Measurements from ENCODE around the gene EFNA1.

The EFNA1 gene

DNA sequence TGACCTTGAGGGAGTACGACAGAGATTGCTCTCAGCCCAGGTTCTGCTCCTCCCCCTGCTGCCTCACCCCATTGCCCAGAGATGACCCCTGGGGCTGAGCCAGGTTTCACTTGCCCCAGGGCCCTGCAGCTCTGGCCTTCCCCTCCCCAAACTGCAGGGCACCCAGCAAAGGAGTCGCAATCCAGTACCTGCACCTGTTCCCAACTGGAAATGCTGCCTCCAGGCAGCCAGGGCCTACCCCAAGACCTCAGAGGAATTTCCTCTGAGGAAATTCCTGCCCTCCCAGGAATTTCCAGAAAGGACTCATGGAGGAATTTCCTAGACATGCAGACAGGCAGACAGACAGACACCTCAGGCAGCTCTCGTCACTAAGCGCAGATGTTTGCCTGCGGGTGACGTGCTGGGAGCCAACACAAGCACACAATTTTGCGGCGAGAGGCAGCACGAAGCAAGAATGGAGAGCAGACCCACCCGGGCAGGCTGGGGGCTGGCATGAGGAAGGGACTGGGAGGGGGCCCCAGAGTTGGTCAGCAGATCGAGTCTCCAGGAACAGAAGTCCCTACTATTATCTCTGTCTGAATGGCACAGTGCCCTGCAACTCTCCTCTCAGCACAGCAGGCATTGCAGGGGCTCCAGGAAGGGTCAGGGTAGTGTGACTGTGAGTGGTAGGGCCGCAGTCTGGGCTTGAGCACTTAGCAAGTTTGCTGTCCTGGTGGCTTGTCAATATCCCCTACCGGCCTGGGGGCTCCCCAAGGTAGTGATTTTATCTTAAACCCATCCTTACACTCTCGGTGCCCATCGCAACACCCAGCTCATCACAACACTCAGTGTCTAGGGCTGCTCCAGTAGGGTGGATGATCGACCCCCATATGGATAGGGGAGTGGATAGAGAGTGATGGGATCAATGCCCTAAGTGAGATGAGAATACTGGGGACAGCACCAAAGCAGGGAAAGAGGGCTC, 2.9 kb upstream of the EFNA1 start:
- peak; percentile 96 for DNase-seq (ENCODE audit: low spot score)

DNA sequence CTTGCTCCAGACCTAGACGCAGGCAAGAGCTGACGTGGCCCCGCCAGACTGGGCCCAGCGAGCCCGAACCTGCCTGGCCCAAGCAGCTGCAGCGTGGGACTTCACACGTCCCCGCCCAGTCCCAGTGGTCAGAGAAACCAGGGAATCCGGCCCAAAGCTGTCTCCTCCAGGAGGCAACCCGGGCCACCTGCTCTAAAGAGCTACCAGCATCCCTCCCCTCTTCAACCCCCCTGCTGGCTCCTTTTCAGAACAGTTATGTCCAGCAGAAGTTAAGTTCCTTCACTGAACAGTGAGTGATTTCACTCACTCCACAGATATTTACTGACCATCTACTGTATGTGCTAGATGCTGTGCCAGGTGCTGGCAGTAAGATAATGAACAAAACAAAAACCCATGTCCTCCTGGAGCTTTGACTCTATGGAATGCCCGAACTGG, 2.1 kb upstream of the EFNA1 start:
- DNase-seq (ENCODE audit: low spot score): no peak

DNA sequence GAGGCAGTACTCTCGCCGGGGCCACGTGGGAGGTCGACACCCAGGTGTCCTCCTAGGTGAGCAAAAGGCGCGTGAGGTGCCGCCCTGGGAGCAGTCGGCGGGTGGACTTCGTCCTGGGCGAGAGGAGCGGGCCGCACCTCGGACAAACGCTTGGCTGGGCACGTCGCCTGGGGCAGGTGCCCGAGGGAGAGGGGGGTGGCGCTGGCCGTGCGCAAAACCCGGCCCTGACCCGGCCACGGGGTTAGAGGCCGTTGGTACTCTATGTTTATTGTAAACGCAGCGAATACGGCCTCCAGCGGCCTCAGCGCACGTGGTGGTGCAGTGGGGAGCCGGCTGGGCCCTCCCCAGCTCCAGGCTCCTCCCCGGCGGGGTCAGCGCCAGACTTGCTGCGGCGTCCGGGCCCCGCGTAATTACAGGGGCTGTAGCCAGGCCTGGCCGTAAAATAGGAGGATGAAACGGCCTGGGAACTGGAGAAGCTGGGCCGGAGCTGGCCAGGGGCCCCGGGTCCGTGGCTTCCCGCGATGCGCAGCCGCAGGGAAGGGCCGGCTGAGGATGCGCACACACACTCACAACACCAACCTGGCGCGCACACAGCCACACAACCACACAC, 1.6 kb upstream of the EFNA1 start:
- peak; percentile 86 for DNase-seq (ENCODE audit: low spot score)

GRCh38 chr1:155126556-155127104, 1.0 kb upstream of the EFNA1 start:
- peak; percentile 70 for DNase-seq (ENCODE audit: low spot score)

DNA sequence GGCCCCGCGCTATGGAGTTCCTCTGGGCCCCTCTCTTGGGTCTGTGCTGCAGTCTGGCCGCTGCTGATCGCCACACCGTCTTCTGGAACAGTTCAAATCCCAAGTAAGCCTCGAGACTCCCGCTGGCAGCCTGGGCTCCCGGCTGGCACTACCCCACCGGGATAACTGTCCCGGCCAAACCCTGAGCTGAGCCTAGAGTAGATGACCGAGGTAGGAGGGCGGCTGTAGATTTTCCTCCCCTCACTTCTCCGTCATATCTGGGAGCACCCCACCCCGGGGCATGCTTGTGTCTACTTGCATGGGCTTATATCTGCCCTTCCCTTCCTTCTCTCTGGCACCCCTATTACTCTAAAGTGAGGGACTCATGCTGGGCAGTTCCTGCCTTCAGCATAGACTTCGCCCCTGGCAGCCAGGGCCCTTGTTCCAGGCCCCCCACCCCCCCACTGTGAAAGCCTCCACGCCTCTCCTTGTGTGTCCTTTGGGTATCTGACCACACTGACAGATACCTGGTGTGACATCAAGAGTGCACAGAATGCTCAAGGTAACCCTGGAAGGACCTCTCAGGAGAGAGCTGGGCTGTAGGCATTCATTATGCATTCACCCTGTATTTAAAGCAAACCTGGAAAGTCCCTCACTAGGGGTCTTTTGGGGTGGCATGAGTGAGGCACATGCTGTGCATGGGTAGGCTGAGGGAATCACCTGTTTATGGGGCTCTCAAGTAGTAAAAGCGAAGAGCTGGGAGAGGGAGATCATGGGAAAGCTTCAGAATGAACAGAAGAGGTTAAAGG, 485 bp downstream of the EFNA1 start:
- no peak for DNase-seq (ENCODE audit: low spot score)

DNA sequence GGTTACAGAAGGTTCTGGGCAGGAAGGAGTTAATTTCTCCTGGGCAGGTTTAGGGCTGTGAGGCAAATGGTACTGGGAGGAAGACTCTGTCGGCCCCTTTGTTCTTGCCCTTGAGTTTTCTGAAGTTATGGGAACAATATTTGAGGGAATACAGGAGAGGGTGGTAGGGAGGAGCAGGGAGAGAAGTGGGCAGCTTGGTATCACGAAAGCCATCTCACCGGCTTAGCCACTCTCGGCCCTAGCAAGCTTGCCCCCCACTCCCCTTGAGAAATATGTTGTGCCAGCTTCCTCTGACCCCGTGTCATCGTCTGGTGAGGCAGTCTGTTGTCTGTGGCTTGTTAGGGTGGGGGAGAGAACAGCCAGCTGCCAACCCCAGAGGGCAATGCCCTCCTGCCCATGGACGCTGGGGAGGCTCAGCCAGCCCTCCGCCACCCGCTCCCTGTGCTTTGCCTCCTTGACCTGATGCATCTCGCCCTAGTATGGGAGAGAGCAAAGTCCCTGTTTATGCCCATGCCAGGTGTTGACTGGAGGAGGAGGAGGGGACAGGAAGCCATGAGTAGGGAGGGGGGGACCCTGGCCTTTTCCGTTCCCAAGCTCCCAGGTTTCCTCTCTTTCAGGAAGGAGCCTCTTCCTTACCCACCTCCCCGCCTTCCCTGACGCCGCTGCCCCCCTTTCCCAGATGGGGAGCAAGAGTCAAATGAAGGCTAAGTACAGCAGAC, 1.2 kb downstream of the EFNA1 start:
- peak; percentile 67 for DNase-seq (ENCODE audit: low spot score)

- no peak for DNase-seq (ENCODE audit: low spot score)
Measured at GRCh38 chr1:155130272-155131006, 2.8 kb downstream of the EFNA1 start.

GRCh38 chr1:155131285-155131684, 3.6 kb downstream of the EFNA1 start:
- DNase-seq (ENCODE audit: low spot score): no peak

DNA sequence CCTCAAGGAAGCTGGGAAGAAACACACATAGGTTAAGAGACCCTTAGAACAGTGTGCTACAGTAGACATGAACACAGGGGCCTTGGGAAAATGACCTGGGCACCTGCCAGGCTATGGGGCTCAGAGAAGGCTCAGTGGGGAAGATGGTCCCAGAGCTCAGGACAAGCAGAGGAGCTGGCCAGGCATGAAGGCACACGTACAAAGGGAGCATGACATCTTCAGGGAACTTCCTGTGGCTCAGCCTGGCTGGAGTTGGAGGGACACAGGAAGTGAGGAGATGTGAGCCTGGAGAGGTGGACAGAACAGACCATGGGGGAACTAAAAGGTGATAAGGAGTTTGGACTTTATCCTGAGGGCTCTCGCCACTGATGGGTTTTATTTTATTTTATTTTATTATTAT, 4.2 kb downstream of the EFNA1 start:
- DNase-seq (ENCODE audit: low spot score): peak; percentile 70

DNA sequence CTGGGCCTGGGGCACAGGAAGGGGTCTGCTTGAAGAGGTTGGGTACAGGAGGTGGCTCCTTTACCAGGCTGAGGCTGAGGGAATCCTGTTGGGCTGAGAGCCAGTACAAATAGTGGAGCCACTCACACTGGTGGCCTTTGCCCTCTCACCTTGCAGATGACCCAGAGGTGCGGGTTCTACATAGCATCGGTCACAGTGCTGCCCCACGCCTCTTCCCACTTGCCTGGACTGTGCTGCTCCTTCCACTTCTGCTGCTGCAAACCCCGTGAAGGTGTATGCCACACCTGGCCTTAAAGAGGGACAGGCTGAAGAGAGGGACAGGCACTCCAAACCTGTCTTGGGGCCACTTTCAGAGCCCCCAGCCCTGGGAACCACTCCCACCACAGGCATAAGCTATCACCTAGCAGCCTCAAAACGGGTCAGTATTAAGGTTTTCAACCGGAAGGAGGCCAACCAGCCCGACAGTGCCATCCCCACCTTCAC, 6.2 kb downstream of the EFNA1 start:
- DNase-seq (ENCODE audit: low spot score): no peak

DNA sequence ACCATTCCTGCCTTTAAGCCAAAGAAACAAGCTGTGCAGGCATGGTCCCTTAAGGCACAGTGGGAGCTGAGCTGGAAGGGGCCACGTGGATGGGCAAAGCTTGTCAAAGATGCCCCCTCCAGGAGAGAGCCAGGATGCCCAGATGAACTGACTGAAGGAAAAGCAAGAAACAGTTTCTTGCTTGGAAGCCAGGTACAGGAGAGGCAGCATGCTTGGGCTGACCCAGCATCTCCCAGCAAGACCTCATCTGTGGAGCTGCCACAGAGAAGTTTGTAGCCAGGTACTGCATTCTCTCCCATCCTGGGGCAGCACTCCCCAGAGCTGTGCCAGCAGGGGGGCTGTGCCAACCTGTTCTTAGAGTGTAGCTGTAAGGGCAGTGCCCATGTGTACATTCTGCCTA, 6.6 kb downstream of the EFNA1 start:
- DNase-seq (ENCODE audit: low spot score): no peak

- peak; percentile 98 for DNase-seq (ENCODE audit: low spot score)
Measured at GRCh38 chr1:155134880-155135414, 7.3 kb downstream of the EFNA1 start.

DNA sequence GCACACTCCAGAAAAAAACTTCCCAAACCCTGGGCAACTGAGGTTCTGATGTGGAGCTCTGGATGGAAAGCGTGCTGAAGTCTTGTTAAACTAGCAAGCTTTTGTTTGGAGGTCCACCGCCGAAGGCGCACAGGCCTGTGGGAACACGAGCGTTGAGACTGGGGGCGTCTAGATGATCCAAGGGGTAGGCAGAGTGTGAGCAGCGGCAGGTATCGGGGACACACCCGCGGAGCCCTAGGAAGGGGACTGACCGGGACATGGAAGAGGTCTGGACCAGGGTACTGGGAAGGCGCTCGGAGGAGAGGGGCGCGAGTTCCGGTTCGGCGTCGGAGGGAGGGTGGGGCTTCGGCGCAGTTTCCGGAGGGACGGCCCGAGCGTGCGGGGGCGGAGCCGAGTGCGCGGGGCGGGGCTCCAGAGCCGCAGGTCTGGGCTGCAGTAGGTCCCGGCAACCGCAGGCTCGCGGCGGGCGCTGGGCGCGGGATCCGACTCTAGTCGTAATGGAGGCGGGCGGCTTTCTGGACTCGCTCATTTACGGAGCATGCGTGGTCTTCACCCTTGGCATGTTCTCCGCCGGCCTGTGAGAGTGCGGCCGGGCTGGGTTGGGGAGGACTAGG, 7.8 kb downstream of the EFNA1 start, which contains the start of gene SLC50A1:
TSS of gene SLC50A1 (plus strand) at position 438 of the 614 bp plus-strand sequence. CDS start at position 498, 60 bp downstream.
- peak; percentile 95 for DNase-seq (ENCODE audit: low spot score)

GRCh38 chr1:155136748-155137147, 9.1 kb downstream of the EFNA1 start:
- DNase-seq (ENCODE audit: low spot score): no peak

DNA sequence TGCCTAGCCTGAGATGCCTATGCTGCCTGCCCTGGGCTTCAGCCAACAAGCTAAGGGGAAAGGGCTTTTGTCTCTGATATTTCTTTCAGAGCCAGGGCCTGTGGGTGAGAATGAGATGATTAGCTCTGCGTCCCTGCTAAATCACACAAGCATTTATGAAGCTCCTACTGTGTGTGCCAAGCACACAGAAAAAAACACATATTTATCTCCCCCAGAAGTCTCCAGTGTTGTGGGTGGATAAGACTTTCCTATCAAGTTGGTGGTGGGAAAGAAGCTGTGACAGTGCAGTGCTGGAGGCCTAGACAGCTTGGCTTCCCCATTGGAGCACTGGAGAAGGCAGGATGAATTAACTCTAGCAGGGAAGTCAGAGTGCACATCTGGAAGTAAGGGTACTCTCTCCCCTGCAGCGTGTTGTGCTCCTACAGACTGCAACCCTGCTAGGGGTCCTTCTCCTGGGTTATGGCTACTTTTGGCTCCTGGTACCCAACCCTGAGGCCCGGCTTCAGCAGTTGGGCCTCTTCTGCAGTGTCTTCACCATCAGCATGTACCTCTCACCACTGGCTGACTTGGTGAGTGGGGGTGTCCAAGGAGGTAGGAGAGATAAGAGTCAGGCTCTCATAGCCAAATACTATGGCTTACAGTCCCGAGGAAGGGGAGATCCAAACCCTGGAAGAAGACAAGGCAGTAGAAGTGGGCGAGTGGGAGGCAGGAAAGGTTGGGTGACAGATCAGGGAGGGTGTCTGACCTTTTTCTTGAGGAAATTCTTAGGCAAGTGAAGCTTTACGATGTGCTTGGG, 9.7 kb downstream of the EFNA1 start:
- no peak for DNase-seq (ENCODE audit: low spot score)

DNA sequence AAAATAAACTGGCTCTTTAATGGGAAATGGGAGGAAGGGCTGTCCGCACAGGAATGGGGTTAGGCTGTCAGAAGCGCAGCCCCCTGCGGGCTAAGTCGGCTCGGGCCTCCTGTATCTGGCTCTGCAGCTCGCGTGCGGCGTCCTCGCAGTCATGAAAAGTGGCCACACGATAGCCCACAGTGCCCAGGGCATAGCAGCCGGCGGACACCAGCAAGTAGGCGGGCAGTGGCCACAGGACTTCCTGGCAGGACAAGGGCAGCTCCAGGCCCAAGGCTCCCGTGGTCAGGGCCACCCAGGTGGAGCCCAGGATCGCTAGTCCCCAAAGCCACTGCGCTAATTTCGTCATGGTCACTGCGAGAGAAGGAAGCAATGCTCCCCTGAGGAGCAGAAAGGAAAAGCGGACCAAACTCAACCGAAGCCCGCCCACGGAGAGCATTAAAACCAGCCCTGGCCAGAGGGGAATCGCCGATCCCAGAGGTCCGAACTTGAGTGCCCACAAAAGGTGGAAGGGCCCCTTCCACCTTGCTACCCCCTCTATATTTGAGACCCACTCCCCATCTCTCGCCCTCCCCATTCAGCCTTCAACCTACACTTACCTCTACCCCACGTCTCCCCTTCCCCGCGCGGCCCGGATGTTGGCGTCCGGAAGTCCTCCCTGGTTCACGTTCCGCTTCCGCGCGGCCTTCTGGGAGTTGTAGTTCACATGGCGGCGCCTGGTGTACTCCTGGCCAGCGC, 12.4 kb downstream of the EFNA1 start, which contains the start of gene DPM3:
TSS of gene DPM3 (minus strand) at position 637 of the 735 bp plus-strand sequence. CDS start at position 346, 291 bp downstream.
- DNase-seq (ENCODE audit: low spot score): peak; percentile 79

GRCh38 chr1:155140630-155140953, 12.9 kb downstream of the EFNA1 start:
- DNase-seq (ENCODE audit: low spot score): no peak

GRCh38 chr1:155141749-155142148, 14.1 kb downstream of the EFNA1 start:
- DNase-seq (ENCODE audit: low spot score): no peak
